ENCODE results near the gene ABHD17C. TPM values are rescaled to one million over a fixed set of nuclear protein-coding genes. Genes with fewer than 3 reads are reported as not detected.
"Not testable (repeated sequence)": the region's sequence is repeated elsewhere in the genome, so short reads cannot be mapped to it uniquely, and the experiment has no call there.

The ABHD17C gene
- 12.5 TPM for total RNA-seq

DNA sequence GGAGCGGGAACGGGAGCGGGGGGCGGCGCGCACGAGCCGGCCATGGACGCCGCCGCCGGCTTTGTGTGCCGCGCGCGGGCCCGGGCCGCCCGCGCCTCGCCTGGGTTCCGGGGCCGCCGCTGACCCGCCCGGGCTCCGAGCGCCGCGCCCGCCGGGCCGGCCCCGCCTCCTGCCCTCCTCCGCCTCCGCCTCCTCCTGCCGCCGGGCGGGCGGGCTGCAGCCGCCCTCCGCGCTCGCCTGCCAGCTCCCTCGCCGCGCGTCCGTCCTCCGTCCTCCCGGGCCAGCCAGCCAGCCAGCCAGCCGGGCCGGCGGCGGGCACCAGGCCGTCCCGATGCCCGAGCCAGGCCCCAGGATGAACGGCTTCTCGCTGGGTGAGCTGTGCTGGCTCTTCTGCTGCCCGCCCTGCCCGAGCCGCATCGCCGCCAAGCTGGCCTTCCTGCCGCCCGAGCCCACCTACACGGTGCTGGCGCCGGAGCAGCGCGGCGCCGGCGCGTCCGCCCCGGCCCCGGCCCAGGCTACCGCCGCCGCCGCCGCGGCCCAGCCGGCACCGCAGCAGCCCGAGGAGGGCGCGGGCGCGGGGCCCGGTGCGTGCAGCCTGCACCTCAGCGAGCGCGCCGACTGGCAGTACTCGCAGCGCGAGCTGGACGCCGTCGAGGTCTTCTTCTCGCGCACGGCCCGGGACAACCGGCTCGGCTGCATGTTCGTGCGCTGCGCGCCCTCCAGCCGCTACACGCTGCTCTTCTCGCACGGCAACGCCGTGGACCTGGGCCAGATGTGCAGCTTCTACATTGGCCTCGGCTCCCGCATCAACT is at the start of gene ABHD17C:
Gene ABHD17C, plus strand, starts transcription at position 212 of the 812 bp plus-strand sequence. Its CDS starts 120 bp downstream, at position 332.
- Histone ChIP-seq H3K4me3 (peak within 1 kb of the TSS; percentile 72 to 91), H3K27ac (peak within 1 kb of the TSS; percentile 84), H3K4me1 (peaks cover 24% of the 10 kb centered on the region), H3K36me3 (no peaks in the 10 kb centered on the region), H3K9me3 (no peaks in the 10 kb centered on the region), H3K27me3 (no peaks in the 10 kb centered on the region)
- intact Hi-C loops (cut with DNase I): no loop called here
- TF ChIP-seq, protein P1, sequence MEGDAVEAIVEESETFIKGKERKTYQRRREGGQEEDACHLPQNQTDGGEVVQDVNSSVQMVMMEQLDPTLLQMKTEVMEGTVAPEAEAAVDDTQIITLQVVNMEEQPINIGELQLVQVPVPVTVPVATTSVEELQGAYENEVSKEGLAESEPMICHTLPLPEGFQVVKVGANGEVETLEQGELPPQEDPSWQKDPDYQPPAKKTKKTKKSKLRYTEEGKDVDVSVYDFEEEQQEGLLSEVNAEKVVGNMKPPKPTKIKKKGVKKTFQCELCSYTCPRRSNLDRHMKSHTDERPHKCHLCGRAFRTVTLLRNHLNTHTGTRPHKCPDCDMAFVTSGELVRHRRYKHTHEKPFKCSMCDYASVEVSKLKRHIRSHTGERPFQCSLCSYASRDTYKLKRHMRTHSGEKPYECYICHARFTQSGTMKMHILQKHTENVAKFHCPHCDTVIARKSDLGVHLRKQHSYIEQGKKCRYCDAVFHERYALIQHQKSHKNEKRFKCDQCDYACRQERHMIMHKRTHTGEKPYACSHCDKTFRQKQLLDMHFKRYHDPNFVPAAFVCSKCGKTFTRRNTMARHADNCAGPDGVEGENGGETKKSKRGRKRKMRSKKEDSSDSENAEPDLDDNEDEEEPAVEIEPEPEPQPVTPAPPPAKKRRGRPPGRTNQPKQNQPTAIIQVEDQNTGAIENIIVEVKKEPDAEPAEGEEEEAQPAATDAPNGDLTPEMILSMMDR (IDR thresholded peaks at IDR 0.05): no peak
- TF ChIP-seq POLR2A (IDR thresholded peaks at IDR 0.05) (no peak), POLR2AphosphoS5 (IDR thresholded peaks at IDR 0.05; ENCODE audit: insufficient read depth in 1 of 2, low read depth in 1 of 2) (no peak)
- no peak for DNase-seq (ENCODE audit: extremely low spot score in 2 of 2)

DNA sequence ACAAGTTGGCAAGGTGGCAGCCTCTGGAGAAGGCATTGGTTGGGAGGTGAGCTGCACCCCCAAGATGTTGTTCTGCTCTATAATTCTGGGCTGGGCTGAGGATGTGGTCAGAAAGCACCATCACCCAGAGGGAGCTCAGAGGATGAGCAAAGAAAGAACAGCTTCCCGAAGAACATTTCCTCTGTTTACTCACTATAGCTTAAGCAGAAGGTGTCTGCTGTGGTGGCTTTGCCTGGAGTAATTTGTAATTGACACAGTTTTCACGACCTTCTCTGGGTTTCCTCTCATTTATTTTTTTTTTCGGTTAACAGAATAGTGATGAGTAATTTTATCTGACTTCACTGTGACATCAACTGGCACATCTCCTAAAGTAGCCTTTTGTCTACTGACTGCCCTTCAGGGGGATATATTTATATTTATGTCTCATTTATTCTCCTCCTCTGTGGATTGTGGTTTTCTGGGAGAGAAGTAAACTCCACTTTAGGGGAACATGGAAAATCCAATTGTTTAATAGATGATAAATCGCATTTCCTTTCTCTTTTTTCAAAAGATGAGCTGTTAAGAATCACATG is 49.5 kb upstream of the ABHD17C start:
- H3K4me1 ChIP-seq: no peaks in the 10 kb centered on the region
- H3K4me3 ChIP-seq: no peak overlapping the region
- intact Hi-C loops (cut with DNase I): no loop called here
- no peaks in the 10 kb centered on the region for H3K9me3 ChIP-seq
- H3K27ac ChIP-seq: no peak overlapping the region
- H3K36me3 ChIP-seq: no peaks in the 10 kb centered on the region
- H3K27me3 ChIP-seq: no peaks in the 10 kb centered on the region
- DNase-seq (ENCODE audit: extremely low spot score in 2 of 2): no peak
- TF ChIP-seq POLR2AphosphoS5 (IDR thresholded peaks at IDR 0.05; ENCODE audit: insufficient read depth in 1 of 2, low read depth in 1 of 2): no peak
- TF ChIP-seq POLR2A (IDR thresholded peaks at IDR 0.05): no peak
- TF ChIP-seq, protein P1 (IDR thresholded peaks at IDR 0.05): no peak

DNA sequence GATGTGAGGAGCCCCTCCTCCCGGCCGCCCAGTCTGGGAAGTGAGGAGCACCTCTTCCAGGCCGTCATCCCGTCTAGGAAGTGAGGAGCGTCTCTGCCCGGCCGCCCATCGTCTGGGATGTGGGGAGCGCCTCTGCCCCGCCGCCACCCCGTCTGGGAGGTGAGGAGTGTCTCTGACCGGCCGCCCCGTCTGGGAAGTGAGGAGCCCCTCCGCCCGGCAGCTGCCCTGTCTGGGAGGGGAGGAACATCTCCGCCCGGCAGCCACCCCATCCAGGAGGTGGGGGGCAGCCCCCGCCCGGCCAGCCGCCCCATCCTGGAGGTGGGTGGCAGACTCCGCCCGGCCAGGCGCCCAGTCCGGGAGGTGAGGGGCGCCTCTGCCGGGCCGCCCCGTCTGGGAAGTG is 47.7 kb upstream of the ABHD17C start:
- H3K27ac ChIP-seq; intact Hi-C loops (cut with DNase I); H3K9me3 ChIP-seq; H3K36me3 ChIP-seq; H3K27me3 ChIP-seq; H3K4me1 ChIP-seq; H3K4me3 ChIP-seq: not testable (repeated sequence)
- peak; percentile 25 for DNase-seq (ENCODE audit: extremely low spot score in 2 of 2)

DNA sequence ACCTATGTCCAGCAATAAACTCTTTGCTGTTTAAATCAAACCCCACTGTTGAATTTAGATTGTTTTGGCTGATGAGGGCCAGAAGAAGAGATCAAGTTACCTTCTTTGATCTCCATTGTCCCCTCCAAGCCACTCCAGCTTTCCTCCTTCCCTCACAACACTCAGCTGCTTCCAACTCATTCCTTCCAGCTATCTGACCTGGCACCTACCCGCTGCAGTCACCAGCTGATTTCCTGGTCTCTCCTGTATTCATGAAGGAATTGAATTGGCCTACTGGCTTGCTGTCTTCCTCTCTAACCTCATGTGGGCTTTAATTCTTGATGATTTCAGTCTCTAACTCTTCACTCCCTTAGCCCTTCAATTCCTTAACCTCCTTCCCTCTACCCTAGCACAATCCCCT is 40.8 kb upstream of the ABHD17C start:
- no peaks in the 10 kb centered on the region for H3K4me1 ChIP-seq
- H3K36me3 ChIP-seq: no peaks in the 10 kb centered on the region
- H3K27ac ChIP-seq: no peak overlapping the region
- TF ChIP-seq, protein P1 (IDR thresholded peaks at IDR 0.05): no peak
- TF ChIP-seq POLR2AphosphoS5 (IDR thresholded peaks at IDR 0.05; ENCODE audit: insufficient read depth in 1 of 2, low read depth in 1 of 2) (no peak), POLR2A (IDR thresholded peaks at IDR 0.05) (no peak)
- no peak for DNase-seq (ENCODE audit: extremely low spot score in 2 of 2)
- no peak overlapping the region for H3K4me3 ChIP-seq
- no peaks in the 10 kb centered on the region for H3K9me3 ChIP-seq
- H3K27me3 ChIP-seq: no peaks in the 10 kb centered on the region
- intact Hi-C loops (cut with DNase I): no loop called here

DNA sequence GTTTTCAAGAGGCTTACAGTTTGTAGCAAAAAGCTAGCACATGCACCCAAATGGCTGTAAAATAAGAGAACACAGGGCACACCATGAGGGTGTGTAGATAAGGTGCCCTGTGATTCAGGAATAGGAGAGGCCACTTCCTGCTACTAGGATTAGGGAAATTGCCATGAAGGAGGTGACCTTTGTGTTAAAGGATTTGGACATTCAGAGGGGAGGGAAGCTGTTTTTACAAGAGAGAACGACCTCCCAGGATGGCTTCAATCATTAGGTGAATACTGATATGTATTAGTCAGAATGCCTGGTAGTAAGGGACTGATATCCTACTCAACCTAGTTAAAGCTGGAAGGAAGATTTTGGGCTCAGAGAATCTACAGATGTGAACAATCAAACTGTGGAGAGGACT is 35.7 kb upstream of the ABHD17C start:
- DNase-seq (ENCODE audit: extremely low spot score in 2 of 2): no peak
- Histone ChIP-seq H3K9me3 (no peaks in the 10 kb centered on the region), H3K27ac (no peak overlapping the region), H3K4me1 (no peaks in the 10 kb centered on the region), H3K4me3 (no peak overlapping the region), H3K36me3 (no peaks in the 10 kb centered on the region), H3K27me3 (no peaks in the 10 kb centered on the region)
- intact Hi-C loops (cut with DNase I): no loop called here
- peak in 1 of 2 donors; percentile 16 for TF ChIP-seq POLR2AphosphoS5 (IDR thresholded peaks at IDR 0.05; ENCODE audit: insufficient read depth in 1 of 2, low read depth in 1 of 2)
- TF ChIP-seq, protein P1 (IDR thresholded peaks at IDR 0.05): no peak

Data from vagina (tissue), 2 donors.